ENCODE results near the gene CHMP6. TPM values are rescaled to one million over a fixed set of nuclear protein-coding genes. Genes with fewer than 3 reads are reported as not detected.

Gene CHMP6
- polyA plus RNA-seq, 4 donors: 20.0 to 35.8 (median 31.8) TPM

DNA sequence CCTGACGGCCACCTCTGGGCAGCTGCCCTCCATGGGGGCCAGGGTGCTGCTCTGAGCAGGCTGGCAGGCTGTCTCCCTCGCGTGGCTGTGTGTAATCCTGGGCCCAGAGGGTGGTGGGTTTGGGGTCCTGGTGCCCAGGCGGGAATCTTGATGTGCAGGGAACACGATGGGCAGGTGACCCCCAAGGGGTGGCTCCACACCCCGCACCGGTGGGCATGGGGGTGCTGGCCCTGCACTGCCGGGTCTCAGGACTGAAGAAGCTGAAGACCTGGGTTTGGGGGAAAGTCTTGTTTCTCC is 8.6 kb downstream of the CHMP6 start:
- peaks cover 0 to 17% (median 4%) of the 10 kb centered on the region in 3 donors for H3K4me1 ChIP-seq (ENCODE audit: control insufficient read depth in 3 of 3, insufficient read depth in 2 of 3, low read depth in 1 of 3, low read length in 2 of 3)
- 52 to 90% (median 77%) methylated on average over 8 of the region's 8 CpGs for WGBS, 3 donors
- H3K4me3 ChIP-seq (ENCODE audit: low read depth in 1 of 3, low read length in 3 of 3): no peak overlapping the region
- FAIRE-seq (no peak), DNase-seq (no peak)
- H3K27me3 ChIP-seq (ENCODE audit: control insufficient read depth in 3 of 3, insufficient read depth in 3 of 3, low read length in 3 of 3): peaks cover 3 to 17% (median 11%) of the 10 kb centered on the region in 3 donors
- H3K27ac ChIP-seq (ENCODE audit: low read depth in 1 of 3, low read length in 2 of 3): no peak overlapping the region
- peaks cover 11 to 59% (median 14%) of the 10 kb centered on the region in 3 donors for H3K36me3 ChIP-seq (ENCODE audit: control insufficient read depth in 3 of 3, insufficient read depth in 2 of 3, low read depth in 1 of 3, low read length in 3 of 3)
- H3K9me3 ChIP-seq (ENCODE audit: control insufficient read depth in 2 of 2, insufficient read depth in 1 of 2, low read depth in 1 of 2, low read length in 1 of 2): no peaks in the 10 kb centered on the region

DNA sequence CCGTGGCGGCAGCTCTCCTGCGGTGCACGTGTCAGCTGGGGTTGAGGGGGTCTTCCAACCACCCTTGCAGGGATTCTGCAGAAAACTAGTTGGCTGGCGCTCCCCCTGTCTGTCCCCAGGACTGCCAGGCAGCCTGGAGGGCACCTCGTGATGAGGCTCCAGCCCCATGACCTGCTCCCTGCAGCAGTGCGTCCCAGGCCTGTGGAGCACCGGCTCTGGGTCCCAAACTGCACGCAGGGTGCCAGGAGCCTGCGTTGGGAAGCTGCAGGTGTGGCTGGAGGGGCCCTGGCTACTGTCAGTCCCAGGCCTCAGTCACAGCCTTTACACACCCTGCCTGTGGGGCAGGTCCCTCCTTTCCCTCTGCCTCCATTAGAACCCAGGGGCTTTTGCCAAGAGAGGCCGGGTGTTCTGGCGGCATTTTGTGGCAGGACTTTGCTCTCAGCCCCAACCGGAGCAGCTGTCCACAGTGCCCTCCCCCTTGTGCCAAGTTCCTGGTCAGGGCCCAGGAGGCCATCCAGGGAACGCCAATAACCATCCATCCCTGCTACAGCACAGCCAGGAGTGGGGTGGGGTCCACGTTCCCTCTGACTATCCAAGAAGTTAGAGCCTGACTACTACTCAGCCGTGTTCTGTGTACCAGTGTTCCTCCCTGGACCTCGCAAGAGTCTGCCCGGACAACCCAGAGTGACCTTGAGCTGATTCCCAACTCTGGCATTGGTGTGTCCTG is 9.2 kb downstream of the CHMP6 start:
- Histone ChIP-seq H3K9me3 (ENCODE audit: control insufficient read depth in 2 of 2, insufficient read depth in 1 of 2, low read depth in 1 of 2, low read length in 1 of 2) (no peaks in the 10 kb centered on the region), H3K27me3 (ENCODE audit: control insufficient read depth in 3 of 3, insufficient read depth in 3 of 3, low read length in 3 of 3) (peaks cover 3 to 20% (median 11%) of the 10 kb centered on the region in 3 donors), H3K4me1 (ENCODE audit: control insufficient read depth in 3 of 3, insufficient read depth in 2 of 3, low read depth in 1 of 3, low read length in 2 of 3) (peaks cover 0 to 17% (median 4%) of the 10 kb centered on the region in 3 donors), H3K27ac (ENCODE audit: low read depth in 1 of 3, low read length in 2 of 3) (no peak overlapping the region), H3K36me3 (ENCODE audit: control insufficient read depth in 3 of 3, insufficient read depth in 2 of 3, low read depth in 1 of 3, low read length in 3 of 3) (peaks cover 11 to 54% (median 13%) of the 10 kb centered on the region in 3 donors), H3K4me3 (ENCODE audit: low read depth in 1 of 3, low read length in 3 of 3) (no peak overlapping the region)
- peak in 1 of 2 donors; percentile 50 for DNase-seq
- 28 to 63% (median 49%) methylated on average over 18 of the region's 18 CpGs for WGBS, 3 donors
- no peak for FAIRE-seq

DNA sequence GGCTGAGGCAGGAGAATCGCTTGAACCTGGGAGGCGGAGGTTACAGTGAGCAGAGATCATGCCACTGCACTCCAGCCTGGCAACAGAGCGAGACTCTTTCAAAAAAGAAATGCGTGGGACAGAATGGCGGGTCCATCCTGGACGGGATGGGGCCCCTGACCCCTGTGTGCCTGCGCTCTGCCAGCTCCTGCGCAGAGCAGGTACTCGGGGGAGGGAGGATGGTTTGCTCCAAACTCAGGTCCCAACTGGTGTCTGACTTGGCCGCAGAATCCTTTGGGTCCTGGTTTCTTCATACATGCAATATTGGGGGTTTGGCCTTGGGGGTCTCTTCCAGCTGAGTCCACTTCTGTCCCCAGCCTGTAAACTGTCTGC is 10.4 kb downstream of the CHMP6 start:
- Histone ChIP-seq H3K4me3 (ENCODE audit: low read depth in 1 of 3, low read length in 3 of 3) (no peak overlapping the region), H3K36me3 (ENCODE audit: control insufficient read depth in 3 of 3, insufficient read depth in 2 of 3, low read depth in 1 of 3, low read length in 3 of 3) (peaks cover 10 to 42% (median 11%) of the 10 kb centered on the region in 3 donors), H3K4me1 (ENCODE audit: control insufficient read depth in 3 of 3, insufficient read depth in 2 of 3, low read depth in 1 of 3, low read length in 2 of 3) (peaks cover 0 to 17% (median 4%) of the 10 kb centered on the region in 3 donors), H3K27me3 (ENCODE audit: control insufficient read depth in 3 of 3, insufficient read depth in 3 of 3, low read length in 3 of 3) (peaks cover 3 to 29% (median 11%) of the 10 kb centered on the region in 3 donors), H3K9me3 (ENCODE audit: control insufficient read depth in 2 of 2, insufficient read depth in 1 of 2, low read depth in 1 of 2, low read length in 1 of 2) (no peaks in the 10 kb centered on the region), H3K27ac (ENCODE audit: low read depth in 1 of 3, low read length in 2 of 3) (no peak overlapping the region)
- DNase-seq: no peak
- FAIRE-seq: no peak
- WGBS, 3 donors: 26 to 73% (median 53%) methylated on average over 10 of the region's 10 CpGs

DNA sequence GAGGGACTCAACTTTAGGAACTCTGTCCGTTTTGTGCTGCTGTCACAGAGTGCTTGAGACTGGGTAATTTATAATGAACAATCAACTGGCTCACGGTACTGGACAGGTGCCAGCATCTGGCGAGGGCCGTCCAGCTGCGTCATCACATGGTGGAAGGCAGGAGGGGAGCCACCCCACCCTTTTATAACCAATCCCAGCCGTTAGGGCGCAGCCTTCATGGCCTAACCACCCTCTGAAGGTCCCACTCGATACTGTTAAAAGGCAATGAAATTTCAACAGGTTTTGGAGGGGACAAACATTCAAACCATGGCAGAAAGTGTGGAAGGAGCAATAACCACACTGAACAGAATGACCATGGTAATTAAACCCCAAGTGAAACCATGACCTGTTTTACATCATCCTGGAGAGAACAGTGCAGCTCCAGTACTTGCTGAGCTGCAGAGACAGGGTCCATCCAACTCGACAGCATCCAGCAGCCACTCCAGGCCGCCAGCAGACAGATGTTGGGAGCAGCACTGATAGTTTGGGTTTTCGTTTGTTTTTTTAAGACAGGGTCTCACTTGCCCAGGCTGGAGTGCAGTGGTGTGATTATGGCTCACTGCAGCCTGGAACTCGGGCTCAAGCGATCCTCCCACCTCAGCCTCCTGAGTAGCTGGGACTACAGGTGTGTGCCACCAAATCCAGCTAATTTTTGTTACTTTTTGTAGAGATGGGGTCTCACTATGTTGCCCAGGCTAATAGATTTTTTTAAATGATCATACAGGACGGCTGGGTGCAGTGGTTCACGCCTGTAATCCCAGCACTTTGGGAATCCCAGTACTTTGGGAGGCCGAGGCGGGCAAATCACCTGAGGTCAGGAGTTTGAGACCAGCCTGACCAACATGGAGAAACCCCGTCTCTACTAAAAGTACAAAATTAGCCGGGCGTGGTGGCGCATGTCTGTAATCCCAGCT is 11.0 kb downstream of the CHMP6 start:
- FAIRE-seq: no peak

DNA sequence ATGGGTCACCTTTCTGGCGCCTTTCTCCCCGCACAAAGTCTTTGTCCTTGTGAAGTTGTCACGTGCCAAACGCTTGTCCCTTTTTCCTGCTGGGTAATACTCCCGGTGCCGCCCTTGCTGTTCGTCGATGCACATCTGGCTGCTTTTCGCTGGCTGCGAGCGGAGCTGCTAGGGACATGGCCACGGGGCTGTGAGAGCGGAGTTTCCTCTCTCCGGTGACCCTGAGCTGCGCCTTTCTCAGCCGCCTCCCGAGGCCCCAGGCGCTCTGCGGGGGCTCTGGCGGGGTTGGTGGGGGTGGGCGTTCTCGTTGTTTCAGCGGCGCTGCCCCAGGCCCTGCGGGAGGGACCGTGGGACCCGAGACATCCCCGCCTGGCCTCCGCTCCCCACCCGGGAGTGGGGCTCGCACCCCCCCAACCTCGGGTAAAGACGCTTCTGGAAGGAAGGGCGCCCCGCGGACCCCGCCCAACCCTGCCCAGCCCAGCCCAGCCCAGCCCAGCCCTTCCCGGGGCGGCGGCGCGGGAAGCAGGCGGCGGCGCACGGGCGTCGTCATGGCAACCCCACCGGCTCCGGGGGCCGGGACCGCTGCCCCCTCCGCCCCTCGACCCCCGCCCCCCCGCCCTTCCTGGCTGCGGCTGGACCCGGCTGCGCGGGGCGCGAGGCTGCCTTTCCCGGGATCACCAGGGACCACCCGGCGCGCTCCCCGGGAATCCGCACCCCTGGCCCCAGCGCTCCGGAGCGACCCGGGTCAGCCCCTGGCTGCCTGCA is 12.3 kb downstream of the CHMP6 start:
- WGBS, 3 donors: 3 to 7% (median 7%) methylated on average over 42 to 72 of the region's 72 CpGs
- Histone ChIP-seq H3K9me3 (ENCODE audit: control insufficient read depth in 2 of 2, insufficient read depth in 1 of 2, low read depth in 1 of 2, low read length in 1 of 2) (no peaks in the 10 kb centered on the region), H3K27ac (ENCODE audit: low read depth in 1 of 3, low read length in 2 of 3) (no peak overlapping the region), H3K27me3 (ENCODE audit: control insufficient read depth in 3 of 3, insufficient read depth in 3 of 3, low read length in 3 of 3) (peaks cover 3 to 31% (median 11%) of the 10 kb centered on the region in 3 donors), H3K4me3 (ENCODE audit: low read depth in 1 of 3, low read length in 3 of 3) (peak overlapping the region in 1 of 3 donors; percentile 21), H3K4me1 (ENCODE audit: control insufficient read depth in 3 of 3, insufficient read depth in 2 of 3, low read depth in 1 of 3, low read length in 2 of 3) (peaks cover 0 to 17% (median 4%) of the 10 kb centered on the region in 3 donors), H3K36me3 (ENCODE audit: control insufficient read depth in 3 of 3, insufficient read depth in 2 of 3, low read depth in 1 of 3, low read length in 3 of 3) (peaks cover 0 to 23% (median 3%) of the 10 kb centered on the region in 3 donors)
- FAIRE-seq (no peak), DNase-seq (no peak)

More for the DNA sequence above, 11.0 kb downstream of the CHMP6 start:
- Histone ChIP-seq H3K27ac (ENCODE audit: low read depth in 1 of 3, low read length in 2 of 3) (no peak overlapping the region), H3K4me1 (ENCODE audit: control insufficient read depth in 3 of 3, insufficient read depth in 2 of 3, low read depth in 1 of 3, low read length in 2 of 3) (peaks cover 0 to 17% (median 4%) of the 10 kb centered on the region in 3 donors), H3K36me3 (ENCODE audit: control insufficient read depth in 3 of 3, insufficient read depth in 2 of 3, low read depth in 1 of 3, low read length in 3 of 3) (peaks cover 3 to 35% (median 6%) of the 10 kb centered on the region in 3 donors), H3K9me3 (ENCODE audit: control insufficient read depth in 2 of 2, insufficient read depth in 1 of 2, low read depth in 1 of 2, low read length in 1 of 2) (no peaks in the 10 kb centered on the region), H3K4me3 (ENCODE audit: low read depth in 1 of 3, low read length in 3 of 3) (no peak overlapping the region), H3K27me3 (ENCODE audit: control insufficient read depth in 3 of 3, insufficient read depth in 3 of 3, low read length in 3 of 3) (peaks cover 3 to 31% (median 11%) of the 10 kb centered on the region in 3 donors)
- 27 to 42% (median 37%) methylated on average over 20 to 21 of the region's 21 CpGs for WGBS, 3 donors
- peak; percentile 68 to 84 for DNase-seq

DNA sequence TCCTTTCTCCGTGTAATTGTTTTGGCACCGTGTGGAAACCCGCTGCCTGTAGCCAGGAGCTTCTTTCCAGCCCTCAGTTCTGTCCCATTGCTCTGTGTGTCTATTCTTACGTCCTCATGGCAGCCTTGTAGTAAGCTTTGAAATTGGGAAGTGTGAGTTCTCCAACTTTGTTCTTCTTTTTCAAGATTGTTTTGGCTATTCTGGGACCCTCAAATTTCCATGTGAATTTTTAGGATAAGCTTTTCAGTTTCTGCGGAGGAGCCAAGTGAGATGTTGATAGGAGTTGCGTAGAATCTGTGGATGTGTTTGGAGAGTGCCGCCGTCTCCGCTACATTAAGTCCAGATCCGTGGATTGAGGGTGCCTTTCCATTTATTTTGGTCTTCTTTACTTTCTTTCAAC is 15.2 kb downstream of the CHMP6 start:
- FAIRE-seq (no peak), DNase-seq (no peak)
- H3K9me3 ChIP-seq (ENCODE audit: control insufficient read depth in 2 of 2, insufficient read depth in 1 of 2, low read depth in 1 of 2, low read length in 1 of 2): peaks cover 0 to 14% of the 10 kb centered on the region in 2 donors
- peaks cover 3 to 31% (median 11%) of the 10 kb centered on the region in 3 donors for H3K27me3 ChIP-seq (ENCODE audit: control insufficient read depth in 3 of 3, insufficient read depth in 3 of 3, low read length in 3 of 3)
- 72 to 76% (median 72%) methylated on average over 10 of the region's 10 CpGs for WGBS, 3 donors
- no peaks in the 10 kb centered on the region for H3K36me3 ChIP-seq (ENCODE audit: control insufficient read depth in 3 of 3, insufficient read depth in 2 of 3, low read depth in 1 of 3, low read length in 3 of 3)
- H3K4me1 ChIP-seq (ENCODE audit: control insufficient read depth in 3 of 3, insufficient read depth in 2 of 3, low read depth in 1 of 3, low read length in 2 of 3): peaks cover 0 to 17% (median 3%) of the 10 kb centered on the region in 3 donors
- H3K4me3 ChIP-seq (ENCODE audit: low read depth in 1 of 3, low read length in 3 of 3): no peak overlapping the region
- no peak overlapping the region for H3K27ac ChIP-seq (ENCODE audit: low read depth in 1 of 3, low read length in 2 of 3)

DNA sequence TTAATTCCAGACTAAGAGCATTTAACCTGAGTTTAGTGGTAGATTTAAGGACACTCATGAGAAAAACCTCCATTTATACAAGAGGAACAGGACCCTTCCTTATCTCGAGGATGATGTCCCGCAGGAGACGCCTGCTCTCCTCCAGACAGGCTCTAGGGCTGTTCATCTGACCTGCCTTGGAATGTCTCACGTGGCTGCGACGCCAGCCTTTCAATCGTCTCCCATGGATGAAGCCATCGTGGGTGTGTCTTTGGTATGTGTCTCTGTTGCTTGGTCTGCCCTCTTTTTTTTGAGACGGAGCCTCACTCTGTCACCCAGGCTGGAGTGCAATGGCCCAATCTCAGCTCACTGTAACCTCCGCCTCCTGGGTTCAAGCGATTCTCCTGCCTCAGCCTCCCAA is 16.5 kb downstream of the CHMP6 start:
- no peak for FAIRE-seq

DNA sequence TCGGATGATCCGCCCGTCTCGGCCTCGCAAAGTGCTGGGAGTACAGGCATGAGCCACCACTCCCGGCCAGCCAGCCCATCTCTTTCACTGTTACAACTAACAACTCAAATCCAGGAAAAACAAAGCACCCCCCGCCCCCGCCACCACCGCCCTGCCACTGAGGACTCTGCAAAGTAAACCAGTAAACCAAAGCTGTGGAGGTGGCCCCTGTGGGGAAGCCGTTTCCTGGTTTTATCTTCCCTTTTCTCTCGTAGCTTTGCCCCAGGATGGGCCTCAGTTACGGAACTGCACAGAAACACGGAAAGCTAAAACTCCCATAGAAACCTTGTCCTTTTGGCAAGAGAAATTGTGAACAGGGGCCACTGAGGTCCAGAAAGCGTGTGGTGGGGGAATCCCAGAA is 17.5 kb downstream of the CHMP6 start:
- H3K27ac ChIP-seq (ENCODE audit: low read depth in 1 of 3, low read length in 2 of 3): no peak overlapping the region
- H3K9me3 ChIP-seq (ENCODE audit: control insufficient read depth in 2 of 2, insufficient read depth in 1 of 2, low read depth in 1 of 2, low read length in 1 of 2): peaks cover 0 to 14% of the 10 kb centered on the region in 2 donors
- no peaks in the 10 kb centered on the region for H3K36me3 ChIP-seq (ENCODE audit: control insufficient read depth in 3 of 3, insufficient read depth in 2 of 3, low read depth in 1 of 3, low read length in 3 of 3)
- peaks cover 0 to 25% (median 8%) of the 10 kb centered on the region in 3 donors for H3K27me3 ChIP-seq (ENCODE audit: control insufficient read depth in 3 of 3, insufficient read depth in 3 of 3, low read length in 3 of 3)
- no peak for DNase-seq
- H3K4me3 ChIP-seq (ENCODE audit: low read depth in 1 of 3, low read length in 3 of 3): no peak overlapping the region
- peaks cover 0 to 6% (median 0%) of the 10 kb centered on the region in 3 donors for H3K4me1 ChIP-seq (ENCODE audit: control insufficient read depth in 3 of 3, insufficient read depth in 2 of 3, low read depth in 1 of 3, low read length in 2 of 3)
- no peak for FAIRE-seq
- WGBS, 3 donors: 81 to 89% (median 87%) methylated on average over 14 of the region's 14 CpGs

More for the DNA sequence above, 16.5 kb downstream of the CHMP6 start:
- Histone ChIP-seq H3K4me1 (ENCODE audit: control insufficient read depth in 3 of 3, insufficient read depth in 2 of 3, low read depth in 1 of 3, low read length in 2 of 3) (peaks cover 0 to 10% (median 0%) of the 10 kb centered on the region in 3 donors), H3K27ac (ENCODE audit: low read depth in 1 of 3, low read length in 2 of 3) (no peak overlapping the region), H3K4me3 (ENCODE audit: low read depth in 1 of 3, low read length in 3 of 3) (no peak overlapping the region), H3K9me3 (ENCODE audit: control insufficient read depth in 2 of 2, insufficient read depth in 1 of 2, low read depth in 1 of 2, low read length in 1 of 2) (peaks cover 0 to 14% of the 10 kb centered on the region in 2 donors), H3K27me3 (ENCODE audit: control insufficient read depth in 3 of 3, insufficient read depth in 3 of 3, low read length in 3 of 3) (peaks cover 3 to 31% (median 11%) of the 10 kb centered on the region in 3 donors), H3K36me3 (ENCODE audit: control insufficient read depth in 3 of 3, insufficient read depth in 2 of 3, low read depth in 1 of 3, low read length in 3 of 3) (no peaks in the 10 kb centered on the region)
- DNase-seq: no peak
- 83 to 88% (median 86%) methylated on average over 11 of the region's 11 CpGs for WGBS, 3 donors

Measured in small intestine (tissue), 7 donors.